Glutamatergic neuron (in vitro differentiated cells): ENCODE measurements around the gene MSANTD4. TPM values are rescaled to one million over a fixed set of nuclear protein-coding genes. Genes with fewer than 3 reads are reported as not detected.

ENCODE experiments used
- DNase-seq: peaks from one replicate; pipeline ENCODE4 v3.0.0; 2022
- H3K27ac Mint-ChIP-seq: one replicate; pipeline ENCODE4 v1.8.0; 2020; ENCODE audit warnings: mild to moderate bottlenecking, mixed read lengths, inconsistent platforms; ENCODE audit not compliant: unreplicated experiment
- H3K27me3 Mint-ChIP-seq: one replicate; pipeline ENCODE4 v1.8.0; 2020; ENCODE audit warnings: mild to moderate bottlenecking, moderate library complexity, mixed read lengths, inconsistent platforms; ENCODE audit not compliant: unreplicated experiment
- H3K36me3 Mint-ChIP-seq: one replicate; pipeline ENCODE4 v1.8.0; 2020; ENCODE audit warnings: mild to moderate bottlenecking, mixed read lengths, inconsistent platforms; ENCODE audit not compliant: unreplicated experiment
- H3K4me1 Mint-ChIP-seq: one replicate; pipeline ENCODE4 v1.8.0; 2020; ENCODE audit warnings: mild to moderate bottlenecking, low read depth, mixed read lengths, inconsistent platforms; ENCODE audit not compliant: unreplicated experiment
- H3K4me3 Mint-ChIP-seq: one replicate; pipeline ENCODE4 v1.8.0; 2020; ENCODE audit warnings: mild to moderate bottlenecking, mixed read lengths, inconsistent platforms; ENCODE audit not compliant: unreplicated experiment
- H3K9me3 Mint-ChIP-seq: one replicate; pipeline ENCODE4 v1.8.0; 2020; ENCODE audit warnings: mild to moderate bottlenecking, moderate library complexity, mixed read lengths, inconsistent platforms; ENCODE audit not compliant: unreplicated experiment
- total RNA-seq: library from RNA; stranded (reverse); fragmentation: NEBNext Ultra II Directional; extraction: Animal tissue kit (Norgen Biotek cat#: 25700); gene quantifications from one replicate; pipeline ENCODE4 v1.2.1, GENCODE V29; 2021; ENCODE audit not compliant: unreplicated experiment
- TF ChIP-seq, protein P1 (sequence below): fragments of 200-600 bp; sonication (generic); IDR thresholded peaks from one replicate; pipeline ENCODE4 v1.5.0; 2021; ENCODE audit not compliant: partially characterized antibody, unreplicated experiment

MSANTD4 gene
- total RNA-seq, 1 donor from 2014 or later, result 46.4 TPM

DNA sequence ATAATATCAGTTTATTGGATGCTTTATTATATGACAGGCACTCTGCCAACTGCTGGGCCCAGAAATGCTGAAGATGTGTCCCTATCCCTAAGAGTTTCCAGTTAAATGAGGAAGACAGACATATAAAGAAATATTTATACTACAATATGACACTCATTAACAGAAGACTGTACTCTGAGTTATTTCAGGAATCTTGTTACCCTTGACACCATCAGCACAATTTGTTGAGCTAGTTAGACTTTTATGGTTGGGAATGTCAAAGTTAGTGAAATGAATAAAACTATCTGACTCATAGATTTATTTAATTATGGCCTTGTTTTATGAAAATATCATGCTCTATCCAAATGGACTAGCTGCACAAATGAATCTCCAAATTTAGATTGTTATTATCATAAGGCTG is 25.6 kb upstream of the MSANTD4 start:
- Mint-ChIP-seq H3K9me3 (no peaks in the 10 kb centered on the region), H3K4me1 (peaks cover 2% of the 10 kb centered on the region), H3K27ac (no peak overlapping the region), H3K4me3 (no peak overlapping the region), H3K36me3 (no peaks in the 10 kb centered on the region), H3K27me3 (no peaks in the 10 kb centered on the region)
- TF ChIP-seq, protein P1, sequence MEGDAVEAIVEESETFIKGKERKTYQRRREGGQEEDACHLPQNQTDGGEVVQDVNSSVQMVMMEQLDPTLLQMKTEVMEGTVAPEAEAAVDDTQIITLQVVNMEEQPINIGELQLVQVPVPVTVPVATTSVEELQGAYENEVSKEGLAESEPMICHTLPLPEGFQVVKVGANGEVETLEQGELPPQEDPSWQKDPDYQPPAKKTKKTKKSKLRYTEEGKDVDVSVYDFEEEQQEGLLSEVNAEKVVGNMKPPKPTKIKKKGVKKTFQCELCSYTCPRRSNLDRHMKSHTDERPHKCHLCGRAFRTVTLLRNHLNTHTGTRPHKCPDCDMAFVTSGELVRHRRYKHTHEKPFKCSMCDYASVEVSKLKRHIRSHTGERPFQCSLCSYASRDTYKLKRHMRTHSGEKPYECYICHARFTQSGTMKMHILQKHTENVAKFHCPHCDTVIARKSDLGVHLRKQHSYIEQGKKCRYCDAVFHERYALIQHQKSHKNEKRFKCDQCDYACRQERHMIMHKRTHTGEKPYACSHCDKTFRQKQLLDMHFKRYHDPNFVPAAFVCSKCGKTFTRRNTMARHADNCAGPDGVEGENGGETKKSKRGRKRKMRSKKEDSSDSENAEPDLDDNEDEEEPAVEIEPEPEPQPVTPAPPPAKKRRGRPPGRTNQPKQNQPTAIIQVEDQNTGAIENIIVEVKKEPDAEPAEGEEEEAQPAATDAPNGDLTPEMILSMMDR, result no peak
- no peak for DNase-seq

- no peak for DNase-seq
- Mint-ChIP-seq H3K4me1 (peaks cover 6% of the 10 kb centered on the region), H3K27ac (no peak overlapping the region), H3K27me3 (no peaks in the 10 kb centered on the region), H3K9me3 (peaks cover 2% of the 10 kb centered on the region), H3K4me3 (no peak overlapping the region), H3K36me3 (no peaks in the 10 kb centered on the region)
- TF ChIP-seq, protein P1, result no peak
These were observed 21.5 kb upstream of the MSANTD4 start for GRCh38 chr11:106043540-106043939.

DNA sequence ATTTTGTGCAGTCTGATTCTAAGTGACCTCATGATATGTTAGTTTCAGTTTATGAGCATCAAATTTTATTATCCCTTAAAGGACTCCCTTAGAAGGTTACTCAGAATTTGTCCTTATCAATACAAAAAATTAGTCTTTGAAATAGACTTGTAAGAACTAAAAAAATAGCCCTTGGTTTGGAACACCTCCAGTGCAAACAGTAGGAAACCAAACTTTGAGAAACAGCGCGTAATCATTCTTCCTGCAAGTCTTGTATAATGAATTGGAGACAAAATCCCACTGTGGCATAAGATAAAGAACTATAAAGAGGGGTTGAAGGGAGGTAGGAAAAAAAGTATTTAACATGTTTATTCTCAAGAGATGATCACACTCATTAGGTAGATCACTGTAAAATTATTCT is 10.8 kb upstream of the MSANTD4 start:
- Mint-ChIP-seq H3K9me3 (no peaks in the 10 kb centered on the region), H3K27ac (no peak overlapping the region), H3K27me3 (no peaks in the 10 kb centered on the region), H3K36me3 (no peaks in the 10 kb centered on the region), H3K4me3 (no peak overlapping the region), H3K4me1 (peaks cover 2% of the 10 kb centered on the region)
- TF ChIP-seq, protein P1, result no peak
- DNase-seq, result no peak

GRCh38 chr11:106031936-106032335 is 9.9 kb upstream of the MSANTD4 start:
- Mint-ChIP-seq H3K36me3 (no peaks in the 10 kb centered on the region), H3K4me3 (no peak overlapping the region), H3K9me3 (no peaks in the 10 kb centered on the region), H3K27ac (no peak overlapping the region), H3K27me3 (no peaks in the 10 kb centered on the region), H3K4me1 (peaks cover 2% of the 10 kb centered on the region)
- no peak for DNase-seq
- TF ChIP-seq, protein P1, result no peak

DNA sequence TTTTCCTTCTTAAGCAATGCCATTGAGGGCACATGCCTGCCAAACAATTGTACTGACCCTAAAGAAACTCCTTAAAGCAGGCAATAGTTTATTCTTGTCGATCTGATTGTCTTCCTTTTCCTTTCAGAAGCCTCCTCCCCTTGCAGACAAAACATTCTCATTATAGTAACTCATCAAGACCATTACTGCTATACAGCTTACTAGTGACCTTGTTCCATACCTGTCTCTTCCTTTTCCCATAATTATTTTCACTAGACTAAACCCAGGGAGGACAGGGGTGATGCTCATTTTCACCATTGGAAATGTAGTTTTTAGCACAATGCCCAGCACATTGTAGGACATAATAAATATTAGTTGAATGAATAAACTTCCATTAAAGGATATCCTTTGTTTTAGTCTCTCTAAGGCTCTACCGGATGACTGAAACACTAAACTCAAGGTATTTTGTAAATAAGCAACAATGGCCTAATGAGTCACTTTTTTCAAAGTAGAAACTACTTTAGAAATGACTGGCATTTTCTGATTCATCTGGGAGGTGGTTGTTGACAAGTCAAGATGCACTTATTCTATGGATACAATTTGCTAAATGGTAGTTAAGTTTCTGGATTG is 9.3 kb upstream of the MSANTD4 start:
- TF ChIP-seq, protein P1, result no peak
- no peaks in the 10 kb centered on the region for H3K27me3 Mint-ChIP-seq
- H3K27ac Mint-ChIP-seq, result no peak overlapping the region
- H3K9me3 Mint-ChIP-seq, result no peaks in the 10 kb centered on the region
- DNase-seq, result no peak
- peaks cover 2% of the 10 kb centered on the region for H3K4me1 Mint-ChIP-seq
- no peak overlapping the region for H3K4me3 Mint-ChIP-seq
- H3K36me3 Mint-ChIP-seq, result no peaks in the 10 kb centered on the region
